Measurements from ENCODE around the gene CALML6.

Gene CALML6

DNA sequence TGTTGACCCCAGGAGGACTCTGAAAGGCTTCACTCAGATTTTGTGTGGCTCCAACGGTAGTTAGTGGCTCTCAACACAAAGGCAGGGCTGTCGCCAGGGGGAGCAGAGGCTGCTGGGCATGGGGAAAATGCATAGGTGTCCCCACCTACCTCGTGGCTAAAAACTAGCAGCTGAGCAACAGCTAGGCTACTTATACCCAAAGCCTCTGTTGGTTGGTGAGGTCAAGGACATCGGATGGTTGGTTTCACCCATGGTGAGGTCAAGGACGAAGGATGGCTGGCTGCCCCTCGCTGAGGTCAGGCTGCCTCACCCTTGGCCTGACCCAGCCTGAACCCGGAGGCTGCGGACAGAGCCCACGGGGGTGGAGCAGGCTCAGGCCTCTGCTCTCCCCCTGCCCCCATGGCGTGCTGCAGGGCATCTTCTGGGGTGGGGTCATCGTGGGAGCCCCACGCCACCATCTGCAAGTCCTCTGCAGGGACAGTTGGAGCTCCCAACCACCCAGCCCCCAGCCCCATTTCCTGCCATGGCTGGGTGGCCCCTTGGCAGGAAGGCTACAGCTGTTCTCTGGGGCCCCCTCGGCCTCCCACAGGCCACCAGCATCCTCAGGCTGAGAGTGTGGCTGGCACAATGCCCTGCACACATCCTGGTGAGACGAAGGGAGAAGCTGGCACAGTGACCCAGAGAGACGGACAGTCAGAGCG lies 15.6 kb upstream of the CALML6 start:
- DNase-seq (ENCODE audit: low spot score), result no peak
- TF ChIP-seq, protein P1, sequence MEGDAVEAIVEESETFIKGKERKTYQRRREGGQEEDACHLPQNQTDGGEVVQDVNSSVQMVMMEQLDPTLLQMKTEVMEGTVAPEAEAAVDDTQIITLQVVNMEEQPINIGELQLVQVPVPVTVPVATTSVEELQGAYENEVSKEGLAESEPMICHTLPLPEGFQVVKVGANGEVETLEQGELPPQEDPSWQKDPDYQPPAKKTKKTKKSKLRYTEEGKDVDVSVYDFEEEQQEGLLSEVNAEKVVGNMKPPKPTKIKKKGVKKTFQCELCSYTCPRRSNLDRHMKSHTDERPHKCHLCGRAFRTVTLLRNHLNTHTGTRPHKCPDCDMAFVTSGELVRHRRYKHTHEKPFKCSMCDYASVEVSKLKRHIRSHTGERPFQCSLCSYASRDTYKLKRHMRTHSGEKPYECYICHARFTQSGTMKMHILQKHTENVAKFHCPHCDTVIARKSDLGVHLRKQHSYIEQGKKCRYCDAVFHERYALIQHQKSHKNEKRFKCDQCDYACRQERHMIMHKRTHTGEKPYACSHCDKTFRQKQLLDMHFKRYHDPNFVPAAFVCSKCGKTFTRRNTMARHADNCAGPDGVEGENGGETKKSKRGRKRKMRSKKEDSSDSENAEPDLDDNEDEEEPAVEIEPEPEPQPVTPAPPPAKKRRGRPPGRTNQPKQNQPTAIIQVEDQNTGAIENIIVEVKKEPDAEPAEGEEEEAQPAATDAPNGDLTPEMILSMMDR (IDR thresholded peaks at IDR 0.05; ENCODE audit: extremely low read depth, missing control alignments), result peak; percentile 43

DNA sequence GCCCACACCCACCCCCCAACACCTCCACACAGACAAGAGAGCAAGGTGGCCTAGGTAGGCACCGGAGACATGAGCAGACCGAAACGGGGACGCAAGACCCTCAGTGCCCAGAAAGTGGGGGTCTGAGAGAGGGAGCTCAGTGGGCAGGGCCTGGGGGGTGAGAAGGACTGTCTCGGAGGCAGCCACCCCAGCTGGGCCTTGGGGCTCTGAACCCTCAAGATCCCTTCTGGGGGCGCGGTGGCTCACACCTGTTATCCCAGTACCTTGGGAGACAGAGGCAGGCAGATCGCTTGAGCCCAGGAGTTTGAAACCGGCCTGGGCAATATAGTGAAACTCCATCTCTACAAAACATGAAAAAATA lies 15.1 kb upstream of the CALML6 start:
- DNase-seq (ENCODE audit: low spot score), result no peak
- TF ChIP-seq, protein P1 (IDR thresholded peaks at IDR 0.05; ENCODE audit: extremely low read depth, missing control alignments), result no peak

DNA sequence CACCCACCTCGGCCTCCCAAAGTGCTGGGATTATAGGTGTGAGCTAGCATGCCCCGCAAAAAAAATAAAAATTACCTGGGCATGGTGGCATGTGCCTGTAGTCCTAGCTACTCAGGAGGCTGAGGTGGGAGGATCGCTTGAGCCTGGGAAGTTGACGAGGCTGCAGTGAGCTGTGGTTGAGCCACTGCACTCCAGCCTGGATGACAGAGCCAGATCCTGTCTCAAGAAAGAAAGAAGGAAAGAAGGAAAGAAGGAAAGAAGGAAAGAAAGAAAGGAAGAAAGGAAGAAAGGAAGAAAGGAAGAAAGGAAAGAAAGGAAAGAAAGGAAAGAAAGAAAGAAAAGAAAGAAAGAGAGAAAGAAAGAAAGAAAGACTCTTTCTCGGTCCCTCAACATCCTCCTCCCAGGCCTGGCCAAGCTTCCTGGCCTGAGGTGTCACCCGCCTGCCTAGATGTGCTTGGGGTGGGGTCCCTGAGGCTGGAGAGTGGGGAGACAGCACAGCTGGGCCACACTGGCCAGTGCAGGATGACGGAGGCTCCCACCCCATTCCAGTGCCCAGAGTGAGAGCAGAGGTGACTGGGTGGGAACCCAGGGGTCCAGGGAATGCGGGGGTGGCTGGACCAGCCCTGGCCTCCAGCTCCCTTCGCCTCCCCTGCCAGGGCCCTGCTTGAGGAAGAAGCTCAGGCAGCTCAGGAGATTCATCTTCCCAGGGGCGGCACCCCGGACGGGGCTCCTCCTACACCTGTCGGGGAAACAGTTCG lies 14.0 kb upstream of the CALML6 start:
- TF ChIP-seq, protein P1 (IDR thresholded peaks at IDR 0.05; ENCODE audit: extremely low read depth, missing control alignments), result no peak
- no peak for DNase-seq (ENCODE audit: low spot score)

DNA sequence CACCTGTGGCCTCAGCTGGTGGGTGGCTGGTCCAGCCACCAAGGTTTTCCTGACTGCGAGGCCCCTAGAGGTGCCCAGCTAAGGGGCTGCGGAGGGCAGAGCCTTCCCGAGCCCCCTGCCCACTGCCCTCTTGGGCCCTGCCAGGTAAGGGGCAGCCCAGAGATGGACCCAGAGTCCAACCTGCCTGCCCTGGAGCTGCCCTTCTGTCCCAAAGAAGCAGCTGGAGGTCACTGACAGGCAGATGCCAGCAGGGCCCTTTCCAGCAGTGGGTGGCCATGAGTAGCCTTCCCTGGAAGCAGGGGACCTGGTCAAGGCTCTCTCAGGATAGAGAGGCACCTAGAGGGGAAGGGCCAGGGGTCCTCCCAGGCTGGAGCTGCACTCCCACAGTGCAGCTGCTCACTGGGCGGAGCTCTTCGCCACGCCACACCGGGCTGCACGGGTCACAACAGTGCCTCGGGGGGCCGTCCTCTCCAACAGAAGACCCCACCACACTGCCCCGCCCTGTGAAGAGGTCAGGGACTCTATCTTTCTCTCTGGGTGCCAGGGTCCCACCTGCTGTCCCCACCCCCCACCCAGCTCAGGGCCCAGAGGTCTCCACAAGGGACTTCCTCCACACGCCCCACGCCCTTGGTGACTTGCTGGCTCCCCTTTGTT lies 13.3 kb upstream of the CALML6 start:
- DNase-seq (ENCODE audit: low spot score), result no peak
- TF ChIP-seq, protein P1 (IDR thresholded peaks at IDR 0.05; ENCODE audit: extremely low read depth, missing control alignments), result no peak

DNA sequence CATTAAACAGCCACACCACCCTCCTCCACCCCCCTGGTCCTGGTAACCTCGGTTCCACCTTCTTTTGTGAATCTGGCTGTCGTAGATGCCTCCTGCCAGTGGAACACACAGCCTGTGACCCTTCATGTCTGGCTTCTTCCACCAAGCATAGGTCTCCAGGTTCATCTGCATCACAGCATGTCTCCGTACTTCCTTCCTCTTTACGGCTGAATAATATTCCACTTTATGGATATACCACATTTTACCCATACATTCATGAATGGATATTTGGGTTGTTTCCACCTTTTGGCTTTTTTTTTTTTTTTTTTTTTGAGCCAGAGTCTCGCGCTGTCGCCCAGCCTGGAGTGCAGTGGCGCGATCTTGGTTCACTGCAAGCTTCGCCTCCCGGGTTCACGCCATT lies 11.8 kb upstream of the CALML6 start:
- DNase-seq (ENCODE audit: low spot score), result no peak
- TF ChIP-seq, protein P1 (IDR thresholded peaks at IDR 0.05; ENCODE audit: extremely low read depth, missing control alignments), result no peak

DNA sequence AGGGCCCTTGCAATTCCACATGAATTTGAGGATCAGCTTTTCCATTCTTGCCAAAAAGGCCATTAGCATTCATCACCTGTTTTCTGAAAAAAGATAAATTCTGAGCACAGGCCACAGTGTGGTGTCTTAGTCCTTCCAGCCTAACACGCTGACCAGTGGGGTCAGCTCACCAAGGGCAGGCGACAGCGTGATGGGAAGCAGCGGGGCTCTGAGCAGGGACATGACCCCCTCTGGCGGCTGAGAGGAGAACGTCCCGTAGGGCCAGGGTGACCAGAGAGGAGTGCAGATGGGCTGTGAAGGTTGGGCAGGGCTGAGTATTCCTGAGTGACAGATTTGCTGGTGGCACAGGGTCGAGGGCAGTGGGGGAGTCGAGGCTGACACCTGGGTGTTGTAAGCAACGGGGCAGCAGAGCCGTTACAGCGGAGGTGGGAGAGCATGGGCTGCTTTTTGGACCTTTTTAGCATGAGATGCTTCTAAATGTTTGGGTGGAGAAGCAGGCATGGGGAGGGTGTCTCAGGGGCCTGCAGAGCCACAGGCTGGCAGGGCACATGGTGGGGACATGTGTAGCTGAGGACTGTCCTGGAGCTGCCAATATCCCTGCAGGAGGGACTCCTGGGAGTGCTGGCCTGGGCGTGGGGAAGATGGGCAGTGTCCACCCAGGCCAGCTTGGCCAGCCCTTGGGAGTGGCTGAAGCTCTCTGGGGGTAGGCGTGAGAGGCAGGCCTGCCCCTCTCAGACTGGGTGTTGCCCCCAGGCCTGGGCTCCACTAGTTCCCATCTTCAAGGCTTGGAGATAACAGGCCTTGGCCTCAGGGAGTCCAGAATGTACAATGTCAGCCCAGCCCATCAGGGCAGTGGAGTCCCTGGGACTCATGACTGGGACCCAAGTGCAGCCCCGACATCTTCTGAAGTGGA lies 8.6 kb upstream of the CALML6 start:
- DNase-seq (ENCODE audit: low spot score), result peak; percentile 83
- TF ChIP-seq, protein P1 (IDR thresholded peaks at IDR 0.05; ENCODE audit: extremely low read depth, missing control alignments), result peak; percentile 85

Data from GM20000 (cell line).